Rectal smooth muscle tissue (tissue), 1 donor: ENCODE results near the gene SPAG9.
A peak's percentile ranks its signal among the peaks of the same experiment; 100 is the strongest.

Experiments used
- H3K27ac ChIP-seq: one replicate; pipeline ENCODE4 v1.7.0; 2013; ENCODE audit warnings: low read depth, low read length, inconsistent platforms
- H3K27me3 ChIP-seq: one replicate; pipeline ENCODE4 v1.7.0; 2013; ENCODE audit warnings: low read length; ENCODE audit not compliant: control insufficient read depth, insufficient read depth
- H3K36me3 ChIP-seq: one replicate; pipeline ENCODE4 v1.7.0; 2013; ENCODE audit warnings: low read length; ENCODE audit not compliant: control insufficient read depth, insufficient read depth
- H3K4me1 ChIP-seq: one replicate; pipeline ENCODE4 v1.7.0; 2013; ENCODE audit warnings: low read length; ENCODE audit not compliant: control insufficient read depth, insufficient read depth
- H3K4me3 ChIP-seq: one replicate; pipeline ENCODE4 v1.7.0; 2013; ENCODE audit warnings: low read length
- H3K9ac ChIP-seq: one replicate; pipeline ENCODE4 v1.7.0; 2013; ENCODE audit warnings: low read length

The SPAG9 gene

GRCh38 chr17:51065466-51065865 is 55.2 kb downstream of the SPAG9 start:
- H3K36me3 ChIP-seq: no peaks in the 10 kb centered on the region
- no peak overlapping the region for H3K4me3 ChIP-seq
- H3K27me3 ChIP-seq: no peaks in the 10 kb centered on the region
- no peak overlapping the region for H3K9ac ChIP-seq
- H3K4me1 ChIP-seq: no peaks in the 10 kb centered on the region
- no peak overlapping the region for H3K27ac ChIP-seq

- Histone ChIP-seq H3K9ac (no peak overlapping the region), H3K4me3 (no peak overlapping the region), H3K36me3 (no peaks in the 10 kb centered on the region), H3K27me3 (no peaks in the 10 kb centered on the region), H3K27ac (no peak overlapping the region), H3K4me1 (no peaks in the 10 kb centered on the region)
These were observed 56.5 kb downstream of the SPAG9 start for GRCh38 chr17:51064061-51064735.

GRCh38 chr17:51060396-51060795 is 60.3 kb downstream of the SPAG9 start:
- Histone ChIP-seq H3K9ac (no peak overlapping the region), H3K27me3 (no peaks in the 10 kb centered on the region), H3K4me3 (no peak overlapping the region), H3K27ac (no peak overlapping the region), H3K4me1 (peaks cover 10% of the 10 kb centered on the region), H3K36me3 (no peaks in the 10 kb centered on the region)

- Histone ChIP-seq H3K4me3 (no peak overlapping the region), H3K27ac (no peak overlapping the region), H3K36me3 (no peaks in the 10 kb centered on the region), H3K4me1 (peaks cover 10% of the 10 kb centered on the region), H3K9ac (no peak overlapping the region), H3K27me3 (no peaks in the 10 kb centered on the region)
These were observed 60.9 kb downstream of the SPAG9 start for GRCh38 chr17:51059781-51060180.

- H3K36me3 ChIP-seq: no peaks in the 10 kb centered on the region
These were observed 63.1 kb downstream of the SPAG9 start for GRCh38 chr17:51057534-51057933.

GRCh38 chr17:51056813-51057510 is 63.7 kb downstream of the SPAG9 start:
- no peak overlapping the region for H3K9ac ChIP-seq

More at GRCh38 chr17:51057534-51057933, 63.1 kb downstream of the SPAG9 start:
- no peak overlapping the region for H3K9ac ChIP-seq
- no peak overlapping the region for H3K4me3 ChIP-seq
- no peaks in the 10 kb centered on the region for H3K27me3 ChIP-seq
- peaks cover 10% of the 10 kb centered on the region for H3K4me1 ChIP-seq
- peak overlapping the region; percentile 29 for H3K27ac ChIP-seq

GRCh38 chr17:51054748-51055147 is 65.9 kb downstream of the SPAG9 start:
- Histone ChIP-seq H3K4me3 (no peak overlapping the region), H3K9ac (no peak overlapping the region), H3K27ac (no peak overlapping the region), H3K27me3 (no peaks in the 10 kb centered on the region), H3K36me3 (no peaks in the 10 kb centered on the region), H3K4me1 (peaks cover 10% of the 10 kb centered on the region)

More at GRCh38 chr17:51056813-51057510, 63.7 kb downstream of the SPAG9 start:
- Histone ChIP-seq H3K27me3 (no peaks in the 10 kb centered on the region), H3K4me3 (no peak overlapping the region), H3K4me1 (peaks cover 10% of the 10 kb centered on the region), H3K27ac (peak overlapping the region; percentile 60), H3K36me3 (no peaks in the 10 kb centered on the region)

GRCh38 chr17:51052235-51052634 is 68.4 kb downstream of the SPAG9 start:
- H3K9ac ChIP-seq: no peak overlapping the region

GRCh38 chr17:51050291-51051033 is 70.2 kb downstream of the SPAG9 start:
- H3K27ac ChIP-seq: no peak overlapping the region
- H3K27me3 ChIP-seq: no peaks in the 10 kb centered on the region
- H3K4me3 ChIP-seq: no peak overlapping the region
- no peak overlapping the region for H3K9ac ChIP-seq
- H3K36me3 ChIP-seq: no peaks in the 10 kb centered on the region
- H3K4me1 ChIP-seq: peaks cover 5% of the 10 kb centered on the region

More at GRCh38 chr17:51052235-51052634, 68.4 kb downstream of the SPAG9 start:
- no peaks in the 10 kb centered on the region for H3K27me3 ChIP-seq
- no peaks in the 10 kb centered on the region for H3K36me3 ChIP-seq
- no peak overlapping the region for H3K27ac ChIP-seq
- H3K4me3 ChIP-seq: no peak overlapping the region
- H3K4me1 ChIP-seq: peaks cover 7% of the 10 kb centered on the region

GRCh38 chr17:51046514-51047384 is 73.9 kb downstream of the SPAG9 start:
- H3K27me3 ChIP-seq: no peaks in the 10 kb centered on the region
- peaks cover 5% of the 10 kb centered on the region for H3K4me1 ChIP-seq
- peak overlapping the region; percentile 53 for H3K4me3 ChIP-seq
- no peaks in the 10 kb centered on the region for H3K36me3 ChIP-seq
- peak overlapping the region; percentile 5 for H3K27ac ChIP-seq
- H3K9ac ChIP-seq: no peak overlapping the region

- H3K27ac ChIP-seq: no peak overlapping the region
- H3K4me1 ChIP-seq: peaks cover 5% of the 10 kb centered on the region
- H3K36me3 ChIP-seq: no peaks in the 10 kb centered on the region
- H3K27me3 ChIP-seq: no peaks in the 10 kb centered on the region
- peak overlapping the region; percentile 53 for H3K4me3 ChIP-seq
- no peak overlapping the region for H3K9ac ChIP-seq
These were observed 74.6 kb downstream of the SPAG9 start for GRCh38 chr17:51046046-51046445.

GRCh38 chr17:51045621-51046020 is 75.0 kb downstream of the SPAG9 start:
- Histone ChIP-seq H3K4me3 (no peak overlapping the region), H3K9ac (no peak overlapping the region), H3K4me1 (peaks cover 5% of the 10 kb centered on the region), H3K27me3 (no peaks in the 10 kb centered on the region), H3K36me3 (no peaks in the 10 kb centered on the region), H3K27ac (no peak overlapping the region)
